Omental fat pad (tissue), 4 donors: ENCODE results near the gene BACH2. TPM values are rescaled to one million over a fixed set of nuclear protein-coding genes. Genes with fewer than 3 reads are reported as not detected.

ENCODE experiments used
- ATAC-seq: fragments of 150-250 bp; one replicate; pipeline ENCODE4 v1.9.1; 2016; ENCODE audit warnings: mild to moderate bottlenecking, moderate library complexity; ENCODE audit not compliant: low FRiP score
- DNase-seq: peaks from one replicate; pipeline ENCODE4 v3.0.0-alpha.2; 2019; ENCODE audit warnings: low spot score
- CTCF ChIP-seq, 3 donors: fragments of 450-650 bp; IDR thresholded peaks; one replicate each; pipeline ENCODE4 v1.5.1; 2016 to 2017; ENCODE audit warnings: antibody characterized with exemption in 3 of 3, mild to moderate bottlenecking in 3 of 3, moderate library complexity in 2 of 3
- total RNA-seq, 4 donors: library from RNA; depleted of rRNA; stranded (reverse); fragments of >200 nt; gene quantifications; one replicate each; pipeline ENCODE4 v1.1.0, GENCODE V29; 2016

BACH2 gene
- total RNA-seq, 4 donors from 2014 or later: 4.0 to 9.4 (median 7.0) TPM

GRCh38 chr6:89954721-89955148 lies 341.9 kb downstream of the BACH2 start:
- no peak for TF ChIP-seq CTCF (IDR thresholded peaks at IDR 0.05)
- DNase-seq (no peak), ATAC-seq (no peak)

DNA sequence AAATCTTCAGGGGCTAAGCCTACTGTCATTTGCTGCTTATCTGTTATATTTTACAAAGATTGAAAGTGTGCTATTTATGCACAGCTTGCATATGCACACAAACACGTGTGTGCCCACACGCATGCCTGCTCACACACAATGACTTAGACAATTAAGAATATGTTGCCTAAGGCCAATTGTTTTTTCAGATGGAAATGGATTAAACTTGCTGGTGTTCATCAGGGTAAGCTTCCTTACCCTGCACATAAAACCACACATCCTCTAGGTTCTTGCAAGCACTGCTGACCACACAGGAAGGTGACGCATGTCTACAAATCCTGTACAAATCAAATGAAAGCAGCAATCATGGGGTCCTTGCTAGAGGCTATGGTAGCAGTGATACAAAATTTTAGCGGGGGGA lies 344.0 kb downstream of the BACH2 start:
- no peak for TF ChIP-seq CTCF (IDR thresholded peaks at IDR 0.05)
- DNase-seq (no peak), ATAC-seq (no peak)

GRCh38 chr6:89952105-89952671 lies 344.5 kb downstream of the BACH2 start:
- TF ChIP-seq CTCF (IDR thresholded peaks at IDR 0.05): no peak
- DNase-seq (no peak), ATAC-seq (no peak)

DNA sequence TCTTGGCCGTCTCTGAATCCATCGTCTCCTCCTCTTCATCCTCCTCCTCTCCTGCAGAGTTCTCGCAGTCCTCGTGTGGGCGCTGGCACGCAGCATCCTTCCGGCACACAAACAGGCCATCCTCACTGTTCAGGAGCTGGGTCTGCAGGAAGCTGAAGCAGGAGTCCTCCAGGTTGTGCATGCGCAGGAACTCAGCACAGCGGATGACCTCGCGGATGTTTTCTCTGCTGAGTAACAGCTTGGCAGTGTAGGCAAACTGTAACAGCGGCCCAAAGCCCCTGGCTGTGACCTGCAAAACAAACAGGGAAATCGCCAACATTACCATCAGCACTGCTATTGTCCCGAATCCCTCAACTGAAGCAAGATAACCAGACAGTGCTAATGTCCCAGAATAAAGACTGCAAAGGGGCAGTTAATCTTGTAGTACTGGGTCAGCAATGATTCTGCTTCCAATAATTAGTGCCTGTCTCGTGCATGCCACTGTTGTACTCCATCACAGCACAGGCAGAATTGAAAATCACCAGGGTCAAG lies 345.0 kb downstream of the BACH2 start:
- TF ChIP-seq CTCF (IDR thresholded peaks at IDR 0.05): no peak
- ATAC-seq (peak; percentile 31), DNase-seq (no peak)

DNA sequence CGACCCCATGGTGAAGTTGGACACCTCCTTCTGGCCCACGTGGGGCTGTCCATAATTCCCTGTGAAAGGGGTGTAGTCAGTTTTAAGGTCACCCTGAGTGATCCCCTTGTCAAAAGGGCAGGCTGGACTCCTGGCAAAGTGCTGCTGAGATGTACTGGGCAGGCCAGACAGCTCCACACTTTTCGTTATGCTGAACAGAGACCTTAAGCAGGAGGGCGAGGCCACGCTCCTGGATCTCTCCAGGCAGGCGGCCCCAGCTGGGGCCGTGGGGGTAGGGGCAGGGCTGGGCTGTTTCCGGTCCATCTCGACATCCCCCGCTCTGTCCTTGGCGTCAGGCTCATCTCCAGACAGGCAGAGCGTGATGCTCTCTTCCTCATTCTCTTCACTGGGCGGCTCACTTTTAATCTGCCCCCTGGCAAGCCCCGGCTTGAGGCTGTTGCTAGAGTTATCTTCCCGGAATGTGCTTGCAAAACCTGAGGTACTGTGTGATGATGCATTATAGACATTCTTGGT lies 345.7 kb downstream of the BACH2 start:
- DNase-seq: no peak
- no peak for TF ChIP-seq CTCF (IDR thresholded peaks at IDR 0.05)
- ATAC-seq: peak; percentile 92

GRCh38 chr6:89950446-89950845 lies 346.2 kb downstream of the BACH2 start:
- TF ChIP-seq CTCF (IDR thresholded peaks at IDR 0.05): no peak
- ATAC-seq (peak; percentile 11), DNase-seq (no peak)

DNA sequence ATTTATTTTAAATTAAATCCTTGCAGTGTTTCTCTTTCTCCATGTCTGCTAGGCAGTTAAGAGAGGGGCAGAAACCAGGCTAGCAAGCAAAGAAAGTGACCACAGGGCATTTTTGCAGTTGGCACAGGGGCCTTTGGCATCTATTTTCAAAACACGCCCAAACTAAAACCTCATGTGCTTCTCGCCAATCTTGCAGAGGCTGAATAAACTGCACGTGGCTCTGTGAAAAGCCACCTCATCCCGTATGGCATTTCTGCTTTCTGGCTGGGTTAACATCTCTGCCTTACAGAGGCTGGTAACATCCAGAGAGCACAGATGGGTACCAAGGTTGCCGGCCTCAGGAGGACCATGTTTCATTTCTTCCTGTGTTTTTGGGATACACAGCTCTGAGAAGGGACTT lies 347.8 kb downstream of the BACH2 start:
- no peak for TF ChIP-seq CTCF (IDR thresholded peaks at IDR 0.05)
- no peak for DNase-seq
- no peak for ATAC-seq
